ENCODE data around the gene SVOP.

SVOP gene

GRCh38 chr12:108938247-108938924, 82.5 kb downstream of the SVOP start:
- H3K27me3 ChIP-seq (ENCODE audit: insufficient read depth, low read length, poor library complexity) = peaks cover 5% of the 10 kb centered on the region
- no peak for DNase-seq
- ATAC-seq (ENCODE audit: insufficient read depth, low read depth) = no peak
- H3K4me1 ChIP-seq (ENCODE audit: insufficient read depth, low read length) = no peaks in the 10 kb centered on the region
- no peaks in the 10 kb centered on the region for H4K20me1 ChIP-seq (ENCODE audit: insufficient read depth, low read length)
- H3K9me3 ChIP-seq (ENCODE audit: insufficient read depth, low read length, severe bottlenecking) = no peaks in the 10 kb centered on the region
- no peaks in the 10 kb centered on the region for H3K36me3 ChIP-seq (ENCODE audit: insufficient read depth, low read length)
- H3K4me2 ChIP-seq (ENCODE audit: insufficient read depth, low read length) = no peak overlapping the region
- TF ChIP-seq, protein P1, sequence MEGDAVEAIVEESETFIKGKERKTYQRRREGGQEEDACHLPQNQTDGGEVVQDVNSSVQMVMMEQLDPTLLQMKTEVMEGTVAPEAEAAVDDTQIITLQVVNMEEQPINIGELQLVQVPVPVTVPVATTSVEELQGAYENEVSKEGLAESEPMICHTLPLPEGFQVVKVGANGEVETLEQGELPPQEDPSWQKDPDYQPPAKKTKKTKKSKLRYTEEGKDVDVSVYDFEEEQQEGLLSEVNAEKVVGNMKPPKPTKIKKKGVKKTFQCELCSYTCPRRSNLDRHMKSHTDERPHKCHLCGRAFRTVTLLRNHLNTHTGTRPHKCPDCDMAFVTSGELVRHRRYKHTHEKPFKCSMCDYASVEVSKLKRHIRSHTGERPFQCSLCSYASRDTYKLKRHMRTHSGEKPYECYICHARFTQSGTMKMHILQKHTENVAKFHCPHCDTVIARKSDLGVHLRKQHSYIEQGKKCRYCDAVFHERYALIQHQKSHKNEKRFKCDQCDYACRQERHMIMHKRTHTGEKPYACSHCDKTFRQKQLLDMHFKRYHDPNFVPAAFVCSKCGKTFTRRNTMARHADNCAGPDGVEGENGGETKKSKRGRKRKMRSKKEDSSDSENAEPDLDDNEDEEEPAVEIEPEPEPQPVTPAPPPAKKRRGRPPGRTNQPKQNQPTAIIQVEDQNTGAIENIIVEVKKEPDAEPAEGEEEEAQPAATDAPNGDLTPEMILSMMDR (IDR thresholded peaks at IDR 0.05; ENCODE audit: borderline replicate concordance, extremely low read depth, low read length, poor library complexity, severe bottlenecking) = no peak
- TF ChIP-seq EZH2 (IDR thresholded peaks at IDR 0.05; ENCODE audit: borderline replicate concordance, low read depth, low read length, severe bottlenecking) = no peak
- H3K79me2 ChIP-seq (ENCODE audit: insufficient read depth, low read length) = no peaks in the 10 kb centered on the region
- H3K9ac ChIP-seq (ENCODE audit: low read depth, low read length) = no peak overlapping the region
- no peak overlapping the region for H3K27ac ChIP-seq (ENCODE audit: low read length)
- H3K4me3 ChIP-seq (ENCODE audit: low read depth in 1 of 2, low read length in 2 of 2) = no peak overlapping the region
- H2AFZ ChIP-seq (ENCODE audit: low read depth, low read length) = no peak overlapping the region

- Histone ChIP-seq H3K9me3 (ENCODE audit: insufficient read depth, low read length, severe bottlenecking) (no peaks in the 10 kb centered on the region), H3K79me2 (ENCODE audit: insufficient read depth, low read length) (no peaks in the 10 kb centered on the region), H3K9ac (ENCODE audit: low read depth, low read length) (no peak overlapping the region), H4K20me1 (ENCODE audit: insufficient read depth, low read length) (no peaks in the 10 kb centered on the region), H3K4me1 (ENCODE audit: insufficient read depth, low read length) (no peaks in the 10 kb centered on the region), H3K27me3 (ENCODE audit: insufficient read depth, low read length, poor library complexity) (peaks cover 5% of the 10 kb centered on the region), H3K36me3 (ENCODE audit: insufficient read depth, low read length) (no peaks in the 10 kb centered on the region), H3K27ac (ENCODE audit: low read length) (no peak overlapping the region), H3K4me2 (ENCODE audit: insufficient read depth, low read length) (no peak overlapping the region), H2AFZ (ENCODE audit: low read depth, low read length) (no peak overlapping the region), H3K4me3 (ENCODE audit: low read depth in 1 of 2, low read length in 2 of 2) (no peak overlapping the region)
- no peak for TF ChIP-seq EZH2 (IDR thresholded peaks at IDR 0.05; ENCODE audit: borderline replicate concordance, low read depth, low read length, severe bottlenecking)
- TF ChIP-seq, protein P1 (IDR thresholded peaks at IDR 0.05; ENCODE audit: borderline replicate concordance, extremely low read depth, low read length, poor library complexity, severe bottlenecking) = no peak
- DNase-seq (no peak), ATAC-seq (ENCODE audit: insufficient read depth, low read depth) (no peak)
These were observed 85.6 kb downstream of the SVOP start for GRCh38 chr12:108935159-108935763.

DNA sequence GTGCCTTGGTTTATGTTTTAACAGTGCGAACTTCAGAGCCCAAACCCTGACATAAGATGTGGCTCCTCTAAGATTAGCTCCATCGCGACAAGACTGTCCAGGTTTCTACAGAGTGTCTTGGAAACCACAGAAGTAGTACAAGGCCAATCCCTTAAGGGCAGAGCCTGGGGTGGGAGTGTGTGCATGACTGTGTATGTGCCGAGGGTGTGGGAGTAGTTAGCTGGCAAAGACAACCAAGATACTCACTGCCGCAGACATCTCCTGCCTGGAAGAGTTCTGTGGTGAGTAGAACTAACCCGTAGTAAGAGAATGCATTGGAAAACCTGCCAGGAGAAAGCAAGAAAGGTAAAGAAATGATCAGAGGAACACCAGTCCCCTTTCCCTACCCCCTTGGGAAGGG, 86.9 kb downstream of the SVOP start:
- ATAC-seq (ENCODE audit: insufficient read depth, low read depth) = no peak
- H3K4me3 ChIP-seq (ENCODE audit: low read depth in 1 of 2, low read length in 2 of 2) = no peak overlapping the region
- H3K27me3 ChIP-seq (ENCODE audit: insufficient read depth, low read length, poor library complexity) = peaks cover 5% of the 10 kb centered on the region
- no peaks in the 10 kb centered on the region for H3K79me2 ChIP-seq (ENCODE audit: insufficient read depth, low read length)
- H2AFZ ChIP-seq (ENCODE audit: low read depth, low read length) = no peak overlapping the region
- no peak for DNase-seq
- H4K20me1 ChIP-seq (ENCODE audit: insufficient read depth, low read length) = no peaks in the 10 kb centered on the region
- no peaks in the 10 kb centered on the region for H3K36me3 ChIP-seq (ENCODE audit: insufficient read depth, low read length)
- H3K4me2 ChIP-seq (ENCODE audit: insufficient read depth, low read length) = no peak overlapping the region
- TF ChIP-seq, protein P1 (IDR thresholded peaks at IDR 0.05; ENCODE audit: borderline replicate concordance, extremely low read depth, low read length, poor library complexity, severe bottlenecking) = no peak
- TF ChIP-seq EZH2 (IDR thresholded peaks at IDR 0.05; ENCODE audit: borderline replicate concordance, low read depth, low read length, severe bottlenecking) = no peak
- H3K27ac ChIP-seq (ENCODE audit: low read length) = no peak overlapping the region
- no peaks in the 10 kb centered on the region for H3K4me1 ChIP-seq (ENCODE audit: insufficient read depth, low read length)
- no peak overlapping the region for H3K9ac ChIP-seq (ENCODE audit: low read depth, low read length)
- H3K9me3 ChIP-seq (ENCODE audit: insufficient read depth, low read length, severe bottlenecking) = no peaks in the 10 kb centered on the region

Measured in DND-41 (cell line).